Stimulated activated CD8-positive, alpha-beta memory T cell treated with anti-CD3 and anti-CD28 coated beads, Interleukin-4, amount 100 ng/mL, for 24 hours (primary cell): Measurements from ENCODE around the gene CRHR1.
A peak's percentile ranks its signal among the peaks of the same experiment; 100 is the strongest.
"Not testable (repeated sequence)": the region's sequence is repeated elsewhere in the genome, so short reads cannot be mapped to it uniquely, and the experiment has no call there.

Source experiments
- DNase-seq: peaks from one replicate; pipeline ENCODE4 v3.0.0-alpha.2; 2020; ENCODE audit warnings: low read depth

The CRHR1 gene

GRCh38 chr17:45784293-45784740, at the start of gene CRHR1:
Gene CRHR1, plus strand, starts transcription at chr17:45784320. Its CDS starts 225 bp downstream, at chr17:45784545.
- no peak for DNase-seq

- no peak for DNase-seq
These were observed 49.5 kb upstream of the CRHR1 start for GRCh38 chr17:45734598-45734997.

- no peak for DNase-seq
These were observed 48.6 kb upstream of the CRHR1 start for GRCh38 chr17:45735488-45735887.

- no peak for DNase-seq
These were observed 44.3 kb upstream of the CRHR1 start for GRCh38 chr17:45739786-45740185.

GRCh38 chr17:45740553-45741330, 43.4 kb upstream of the CRHR1 start:
- peak; percentile 1 for DNase-seq

- no peak for DNase-seq
These were observed 41.9 kb upstream of the CRHR1 start for GRCh38 chr17:45742251-45742650.

- DNase-seq: no peak
These were observed 40.3 kb upstream of the CRHR1 start for GRCh38 chr17:45743626-45744326.

GRCh38 chr17:45744826-45745225, 39.3 kb upstream of the CRHR1 start:
- not testable (repeated sequence) for DNase-seq

- no peak for DNase-seq
These were observed 38.3 kb upstream of the CRHR1 start for GRCh38 chr17:45745601-45746494.

GRCh38 chr17:45747911-45748310, 36.2 kb upstream of the CRHR1 start:
- no peak for DNase-seq

GRCh38 chr17:45748731-45749310, 35.3 kb upstream of the CRHR1 start:
- no peak for DNase-seq

- DNase-seq: no peak
These were observed 34.2 kb upstream of the CRHR1 start for GRCh38 chr17:45749831-45750335.

- DNase-seq: no peak
These were observed 33.2 kb upstream of the CRHR1 start for GRCh38 chr17:45750779-45751440.

GRCh38 chr17:45751466-45751865, 32.7 kb upstream of the CRHR1 start:
- DNase-seq: no peak

GRCh38 chr17:45752246-45752645, 31.9 kb upstream of the CRHR1 start:
- DNase-seq: no peak

- DNase-seq: no peak
These were observed 30.4 kb upstream of the CRHR1 start for GRCh38 chr17:45753645-45754225.

- DNase-seq: no peak
These were observed 29.1 kb upstream of the CRHR1 start for GRCh38 chr17:45755050-45755449.

- DNase-seq: no peak
These were observed 27.7 kb upstream of the CRHR1 start for GRCh38 chr17:45756266-45756991.

GRCh38 chr17:45757431-45758218, 26.5 kb upstream of the CRHR1 start:
- DNase-seq: no peak
